T-helper 1 cell (primary cell): ENCODE data around the gene NAA80.

Experiments used
- DNase-seq, 5 donors: peaks; one replicate each; pipeline ENCODE4 v3.0.0-alpha.2; 2012 to 2020
- total RNA-seq, 4 donors: gene quantifications; one replicate each; lab custom pipeline; 2026; lab: John Stamatoyannopoulos, UW

NAA80 gene, protein sequence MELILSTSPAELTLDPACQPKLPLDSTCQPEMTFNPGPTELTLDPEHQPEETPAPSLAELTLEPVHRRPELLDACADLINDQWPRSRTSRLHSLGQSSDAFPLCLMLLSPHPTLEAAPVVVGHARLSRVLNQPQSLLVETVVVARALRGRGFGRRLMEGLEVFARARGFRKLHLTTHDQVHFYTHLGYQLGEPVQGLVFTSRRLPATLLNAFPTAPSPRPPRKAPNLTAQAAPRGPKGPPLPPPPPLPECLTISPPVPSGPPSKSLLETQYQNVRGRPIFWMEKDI
- 12.2 to 22.2 (median 17.6) reads per million in 4 donors for total RNA-seq

DNA sequence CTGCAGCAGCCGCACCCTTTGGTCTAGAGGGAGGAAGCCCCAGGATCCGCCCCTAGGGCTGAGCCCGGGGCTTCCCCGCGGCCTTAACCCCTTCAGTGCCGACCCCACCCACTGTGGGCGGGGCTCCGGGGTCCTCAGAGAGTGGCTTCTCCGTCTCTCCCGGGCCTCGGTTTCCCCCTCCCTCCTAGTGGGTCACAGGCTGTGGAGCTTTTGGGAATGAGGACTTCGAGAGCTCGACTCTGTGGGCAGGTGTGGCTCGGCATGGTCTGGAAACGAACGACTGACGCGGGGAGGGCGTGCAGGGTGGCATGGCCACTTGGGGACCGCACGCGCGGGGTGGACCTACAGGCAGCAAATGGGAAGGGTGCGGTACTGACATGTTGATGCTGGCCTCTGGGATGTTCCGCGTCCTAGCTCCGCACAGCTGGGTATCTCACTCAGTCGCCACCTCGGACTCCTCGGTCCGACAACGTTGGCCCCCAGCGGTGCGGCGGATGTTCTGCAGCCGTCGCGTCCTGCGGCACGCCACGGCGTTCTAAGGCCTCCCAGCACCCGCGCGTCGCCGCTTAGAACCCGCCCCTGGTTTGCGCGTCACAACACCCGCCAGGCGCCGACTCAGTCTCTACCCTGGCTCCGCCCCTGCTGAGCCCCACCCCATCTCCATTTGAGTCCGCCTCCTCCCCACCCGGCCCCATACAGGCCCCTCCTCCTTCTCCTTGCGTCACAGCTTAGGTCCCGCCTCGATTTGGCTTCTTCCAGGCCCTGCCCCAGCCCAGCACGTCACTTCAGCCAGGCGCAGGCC, at the start of gene NAA80, which contains the start of gene HYAL3:
Gene NAA80 (minus strand): TSS at position 570 of the 802 bp plus-strand sequence. CDS start 1,942 bp downstream, outside the sequence.
Gene HYAL3 (minus strand): TSS at position 570 of the 802 bp plus-strand sequence. CDS start 3,803 bp downstream, outside the sequence.
- peak; percentile 98 to 99 (median 99) for DNase-seq

- DNase-seq = peak; percentile 61 to 78 (median 71)
Observed at GRCh38 chr3:50347187-50347813, 48.1 kb upstream of the NAA80 start.

- peak; percentile 59 to 80 (median 72) for DNase-seq
Observed at GRCh38 chr3:50345586-50346234, 46.5 kb upstream of the NAA80 start, which contains the start of gene ZMYND10. Gene ZMYND10, minus strand, starts transcription at chr3:50345732. Its CDS starts 153 bp downstream, at chr3:50345579.

- DNase-seq = no peak
Observed at GRCh38 chr3:50345008-50345407, 45.8 kb upstream of the NAA80 start.

DNA sequence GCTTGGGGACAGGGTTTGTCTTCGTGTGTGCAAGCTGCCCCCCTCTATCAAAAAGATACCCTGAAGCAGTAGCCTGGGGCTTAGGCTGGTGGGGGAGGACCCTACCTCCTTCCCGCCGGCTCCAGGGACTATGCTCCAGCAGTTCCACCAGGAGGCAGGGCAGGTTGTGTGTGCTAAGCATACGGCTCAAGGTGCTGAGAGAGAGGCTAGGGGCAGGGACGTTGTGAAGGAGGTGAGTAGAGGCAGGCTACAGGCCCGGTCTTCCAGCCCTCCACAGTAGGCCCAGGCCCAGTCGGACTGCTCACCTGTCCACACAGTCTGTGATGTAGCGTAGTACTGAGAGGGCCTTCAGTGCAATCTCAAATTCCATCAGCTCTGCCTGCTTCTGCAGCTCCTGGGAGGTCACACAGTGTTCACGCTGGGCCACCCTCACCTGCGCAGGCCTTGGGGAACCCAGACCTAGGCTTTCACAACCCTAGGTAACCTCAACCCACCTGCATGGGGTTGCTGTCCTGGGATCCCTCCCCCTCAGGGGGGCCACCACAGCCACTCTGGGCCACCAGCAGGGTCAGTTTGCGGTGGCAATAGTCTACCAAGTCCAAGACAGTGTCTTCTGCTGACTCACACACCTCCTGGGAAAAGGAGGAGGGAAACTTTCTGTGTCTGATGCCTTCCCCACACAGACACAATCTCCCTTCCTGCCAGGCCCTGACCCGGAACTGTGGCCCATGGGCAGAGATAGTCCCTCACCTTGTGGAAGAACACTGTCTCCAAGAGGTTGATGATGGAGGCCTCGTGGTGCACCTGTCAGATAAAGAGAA, 43.8 kb upstream of the NAA80 start:
- no peak for DNase-seq

GRCh38 chr3:50341996-50342650, 42.9 kb upstream of the NAA80 start:
- DNase-seq = no peak

DNA sequence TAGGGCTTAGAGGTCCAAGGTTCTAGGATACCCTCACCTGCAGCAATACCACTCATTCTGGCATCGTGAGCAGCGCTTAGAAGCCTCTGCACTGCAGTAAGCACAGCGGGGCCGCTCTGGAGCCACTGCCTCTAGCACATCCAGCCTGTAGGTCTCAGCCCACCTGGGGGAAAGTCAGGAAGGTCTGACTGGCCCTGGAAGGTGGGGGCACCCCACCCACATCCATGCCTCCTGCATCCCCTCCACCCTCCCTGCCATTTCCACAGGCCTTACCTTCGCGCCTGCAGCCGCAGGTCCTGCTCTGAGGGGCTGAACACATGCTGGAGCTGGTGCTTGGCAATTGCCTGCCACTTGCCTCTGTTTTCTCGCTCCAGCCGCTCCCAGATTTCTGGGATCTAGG, 42.3 kb upstream of the NAA80 start:
- no peak for DNase-seq

DNA sequence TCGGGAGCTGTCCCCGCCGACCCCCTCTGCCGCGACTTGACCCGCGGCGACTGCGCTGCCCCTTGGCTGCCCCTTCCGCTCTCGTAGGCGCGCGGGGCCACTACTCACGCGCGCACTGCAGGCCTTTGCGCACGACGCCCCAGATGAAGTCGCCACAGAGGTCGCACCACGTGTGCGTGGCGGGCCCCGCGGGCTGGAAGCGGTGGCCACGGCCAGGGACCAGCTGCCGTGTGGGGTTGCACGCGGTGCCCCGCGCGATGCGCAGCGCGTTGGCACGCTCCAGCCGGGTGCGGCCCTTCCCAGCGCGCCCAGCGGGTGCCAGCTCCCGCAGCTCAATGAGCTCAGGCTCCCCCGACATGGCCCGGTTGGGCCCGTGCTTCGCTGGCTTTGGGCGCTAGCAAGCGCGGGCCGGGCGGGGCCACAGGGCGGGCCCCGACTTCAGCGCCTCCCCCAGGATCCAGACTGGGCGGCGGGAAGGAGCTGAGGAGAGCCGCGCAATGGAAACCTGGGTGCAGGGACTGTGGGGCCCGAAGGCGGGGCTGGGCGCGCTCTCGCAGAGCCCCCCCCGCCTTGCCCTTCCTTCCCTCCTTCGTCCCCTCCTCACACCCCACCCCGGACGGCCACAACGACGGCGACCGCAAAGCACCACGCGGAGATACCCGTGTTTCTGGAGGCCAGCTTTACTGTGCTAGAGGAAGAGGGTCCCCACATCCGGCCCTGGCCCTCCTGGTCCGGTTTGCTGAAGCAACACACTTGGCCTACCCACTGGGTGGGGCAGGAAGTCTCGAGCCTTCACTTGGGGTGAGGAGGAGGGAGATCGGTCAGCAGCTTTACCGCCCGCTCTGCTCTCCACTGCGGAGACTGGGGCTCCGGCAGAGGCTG, 41.5 kb upstream of the NAA80 start, which contains the start of gene RASSF1:
Gene RASSF1 (minus strand): TSS at position 389 of the 882 bp plus-strand sequence. CDS start 31 bp downstream, at position 358.
- DNase-seq = peak; percentile 39 to 87 (median 56)

DNA sequence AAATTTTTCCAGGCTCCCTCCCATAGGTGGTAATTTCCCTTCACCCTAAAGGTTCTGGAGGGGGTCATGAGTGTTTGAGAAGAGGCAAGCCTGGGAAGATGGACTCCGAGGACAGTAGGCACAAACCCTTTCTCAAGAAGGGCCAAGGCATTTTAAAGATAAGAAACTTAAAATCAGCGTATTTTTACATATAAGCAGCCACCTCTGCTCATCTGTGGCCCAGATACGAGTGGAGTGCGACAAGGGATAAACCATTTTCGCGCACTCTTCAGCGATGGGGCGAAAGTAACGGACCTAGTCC, 40.9 kb upstream of the NAA80 start:
- DNase-seq = no peak

GRCh38 chr3:50339485-50340146, 40.4 kb upstream of the NAA80 start:
- no peak for DNase-seq

DNA sequence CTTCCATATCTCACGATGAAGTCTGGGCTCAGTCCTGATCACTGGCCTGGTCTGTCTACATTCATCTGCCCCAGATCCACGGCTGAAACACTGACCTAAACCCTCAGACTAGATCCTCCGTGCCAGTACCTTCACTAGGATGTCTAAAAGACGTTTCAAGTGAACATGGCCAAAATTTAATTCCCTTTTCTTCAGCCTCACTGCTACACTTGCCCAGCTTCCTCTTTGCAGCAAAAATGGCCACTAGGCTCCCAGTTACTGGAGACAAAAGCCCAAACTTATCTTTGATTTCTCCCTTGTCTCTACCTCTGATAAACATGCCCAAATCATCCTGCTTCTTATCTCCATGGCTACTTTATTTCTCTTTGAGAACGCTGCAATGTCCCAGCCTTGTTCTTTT, 39.8 kb upstream of the NAA80 start:
- DNase-seq = no peak

DNA sequence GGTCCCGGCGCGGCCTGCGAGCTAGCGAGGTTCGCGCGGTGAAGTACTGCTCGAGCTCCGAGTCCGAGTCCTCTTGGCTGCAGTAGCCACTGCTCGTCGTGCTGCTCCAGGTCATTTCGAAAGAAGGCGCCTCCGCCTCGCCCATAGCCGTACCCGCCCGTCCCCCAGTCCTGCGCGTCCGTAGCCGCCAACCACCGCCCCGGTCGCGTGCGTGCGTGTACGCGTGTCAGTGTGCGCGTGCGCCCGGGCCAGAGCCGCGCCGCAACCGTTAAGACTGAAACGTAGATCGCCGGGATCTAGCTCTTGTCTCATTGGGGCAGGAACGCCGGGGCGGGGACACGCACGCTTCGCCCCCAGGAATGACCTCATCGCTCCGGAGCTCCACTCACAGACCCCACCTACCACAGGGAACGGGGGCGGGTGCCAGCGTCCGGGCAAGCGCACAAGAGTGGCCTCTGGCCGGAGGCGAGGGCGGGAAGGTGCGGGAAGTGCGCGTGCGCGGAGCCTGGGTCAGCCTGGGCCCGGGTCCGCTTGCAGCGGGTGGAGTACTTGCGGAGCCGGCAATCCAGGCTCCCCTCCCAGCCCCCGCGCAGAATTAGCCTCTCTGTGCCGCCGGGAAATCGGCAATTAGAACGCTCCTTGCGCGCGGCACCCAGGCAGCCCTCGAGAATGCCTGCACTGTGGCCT, 38.1 kb upstream of the NAA80 start:
- DNase-seq = peak; percentile 86 to 99 (median 89)

DNA sequence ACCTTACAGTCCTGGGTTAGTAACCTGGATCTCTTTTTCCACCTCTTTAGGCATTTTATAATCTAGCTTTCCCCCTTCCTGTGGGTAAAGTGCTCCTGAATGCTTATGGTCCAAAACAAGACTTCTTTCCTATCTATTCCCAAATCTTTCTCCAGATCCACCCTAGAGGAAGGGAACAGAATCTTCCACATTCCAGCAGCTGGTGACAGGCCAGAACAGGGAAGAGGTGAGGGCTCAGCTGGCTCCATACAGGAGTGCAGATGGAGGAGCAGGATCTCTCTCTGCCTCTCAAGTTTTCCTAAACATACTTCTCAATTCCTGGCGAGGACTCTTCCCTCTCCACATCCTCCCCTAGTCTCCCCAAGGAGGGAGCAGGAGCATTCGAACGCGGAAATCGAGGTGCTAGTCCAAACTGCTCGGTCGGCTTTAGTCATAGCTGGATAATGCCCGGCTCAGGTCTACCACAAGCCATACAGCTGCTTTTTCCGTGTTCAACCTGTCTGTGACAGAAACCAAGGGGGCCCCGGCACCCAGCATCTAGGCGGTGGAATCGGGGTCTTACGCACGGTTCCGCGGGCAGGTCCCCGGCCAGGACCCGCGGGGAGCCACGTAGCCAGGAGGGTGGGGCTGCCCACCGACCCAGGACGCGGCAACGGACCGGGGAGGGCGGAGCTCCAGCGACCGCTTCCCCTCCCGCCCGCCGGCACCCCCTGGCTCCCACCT, 37.4 kb upstream of the NAA80 start:
- DNase-seq = no peak

DNA sequence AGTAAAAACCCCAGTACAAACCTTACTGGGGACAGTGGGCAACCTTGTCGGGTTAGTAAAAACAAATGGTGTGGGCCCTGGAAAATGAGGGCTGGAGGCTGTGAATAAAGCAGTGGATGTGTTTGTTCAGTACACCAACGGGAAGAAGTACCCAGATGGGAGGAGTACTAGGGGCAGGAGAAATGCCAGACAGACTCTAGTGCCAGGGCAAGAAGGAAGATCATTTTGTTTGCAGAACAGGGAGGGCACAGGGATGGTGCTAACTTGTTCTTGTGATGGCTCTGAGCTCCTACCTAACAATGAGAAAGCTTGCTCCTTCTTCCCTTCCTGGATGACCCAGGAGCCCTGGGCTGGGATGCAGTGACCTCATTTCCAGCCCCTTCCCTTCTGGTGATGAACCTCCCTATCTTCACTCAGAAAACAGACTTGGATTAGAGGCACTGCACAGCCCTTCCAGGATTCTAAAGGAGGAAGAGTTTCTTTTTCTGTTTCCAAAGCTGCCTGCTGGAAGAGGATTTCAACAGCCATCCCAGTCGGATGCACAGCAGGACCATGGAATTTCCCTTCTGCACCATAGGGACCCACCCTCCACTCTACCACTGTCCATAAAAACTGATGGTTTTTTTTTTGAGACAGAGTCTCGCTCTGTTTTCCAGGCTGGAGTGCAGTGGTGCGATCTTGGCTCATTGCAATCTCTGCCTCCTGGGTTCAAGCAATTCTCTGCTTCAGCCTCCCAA, 35.3 kb upstream of the NAA80 start:
- DNase-seq = no peak

- DNase-seq = no peak
Observed at GRCh38 chr3:50333744-50334328, 34.6 kb upstream of the NAA80 start.

DNA sequence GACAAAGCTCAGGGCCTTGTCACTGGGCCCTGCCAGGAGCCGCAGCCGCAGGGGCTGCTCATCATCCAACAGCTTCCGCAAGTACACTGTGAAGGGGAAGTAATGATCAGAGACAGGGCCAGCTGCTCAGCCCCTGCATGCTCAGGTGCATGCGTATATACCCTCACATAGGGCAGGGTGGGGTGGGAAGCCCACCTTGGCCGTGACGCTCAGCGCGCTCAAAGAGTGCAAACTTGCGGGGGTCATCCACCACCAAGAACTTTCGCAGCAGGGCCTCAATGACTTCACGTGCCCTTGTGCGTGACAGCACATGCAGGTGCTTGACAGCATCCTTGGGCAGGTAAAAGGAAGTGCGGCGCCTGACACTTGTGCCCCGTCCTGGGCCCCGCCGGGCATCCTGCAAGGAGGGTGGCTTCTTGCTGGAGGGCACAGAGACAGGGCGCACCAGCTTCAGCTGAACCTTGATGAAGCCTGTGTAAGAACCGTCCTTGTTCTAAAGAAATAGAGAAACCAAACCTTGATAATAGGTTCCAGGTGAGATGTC, 32.2 kb upstream of the NAA80 start:
- DNase-seq = no peak

DNA sequence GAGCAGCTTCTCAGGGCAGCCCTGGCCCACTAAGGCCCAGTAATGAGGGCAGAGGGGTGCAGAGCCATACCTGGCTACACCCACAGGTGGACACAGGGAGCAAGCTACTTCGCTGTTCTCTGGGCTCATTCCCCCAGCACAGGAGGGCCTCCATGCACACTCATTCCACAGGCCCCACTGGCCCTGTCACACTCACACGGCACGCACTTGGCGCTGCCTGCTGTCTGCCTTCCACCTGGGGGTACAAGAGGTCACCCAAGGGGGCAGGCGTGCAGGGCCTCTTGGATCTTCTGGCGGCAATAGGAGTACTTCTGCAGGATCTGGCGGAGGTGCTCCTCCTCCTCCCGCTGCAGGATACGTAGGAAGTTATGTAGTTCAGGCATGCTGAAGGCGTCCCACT, 31.1 kb upstream of the NAA80 start:
- DNase-seq = no peak
